Vagina (tissue), 2 donors: Measurements from ENCODE around the gene DGKE. TPM values are rescaled to one million over a fixed set of nuclear protein-coding genes. Genes with fewer than 3 reads are reported as not detected.

Experiments
- DNase-seq, 2 donors: peaks; one replicate each; pipeline ENCODE4 v3.0.0-alpha.2; 2017; ENCODE audit errors: extremely low spot score in 2 of 2
- H3K27ac ChIP-seq: fragments of 200-600 bp; sonication (generic); one replicate; pipeline ENCODE4 v1.5.1; 2019
- H3K27me3 ChIP-seq: fragments of 200-600 bp; sonication (generic); one replicate; pipeline ENCODE4 v1.5.1; 2019
- H3K36me3 ChIP-seq, 2 donors: fragments of 200-600 bp; sonication (generic); one replicate each; pipeline ENCODE4 v1.5.1; 2017 to 2019
- H3K4me1 ChIP-seq: fragments of 200-600 bp; sonication (generic); one replicate; pipeline ENCODE4 v1.5.1; 2019
- H3K4me3 ChIP-seq, 2 donors: fragments of 200-600 bp; sonication (generic); 1 replicate in 1 of 2; 2 replicates in 1 of 2; pipeline ENCODE4 v1.5.1; 2016 to 2019
- H3K9me3 ChIP-seq: fragments of 200-600 bp; sonication (generic); one replicate; pipeline ENCODE4 v1.5.1; 2019
- CTCF ChIP-seq, 3 experiments: fragments of 450-650 bp in 2 of 3; fragments of 200-600 bp in 1 of 3; sonication (generic) in 1 of 3; IDR thresholded peaks; one replicate each; pipeline ENCODE4 v1.5.1; 2017 to 2019; ENCODE audit warnings: antibody characterized with exemption in 3 of 3, mild to moderate bottlenecking in 2 of 3, moderate library complexity in 2 of 3
- POLR2A ChIP-seq, 2 donors: fragments of 450-650 bp; IDR thresholded peaks; one replicate each; pipeline ENCODE4 v1.6.1; 2017; ENCODE audit warnings: antibody characterized with exemption in 2 of 2, mild to moderate bottlenecking in 2 of 2, moderate library complexity in 2 of 2
- POLR2AphosphoS5 ChIP-seq, 2 donors: sonication (generic); formaldehyde crosslinking; IDR thresholded peaks; one replicate each; pipeline ENCODE4 v1.9.0; 2017; ENCODE audit warnings: antibody characterized with exemption in 2 of 2, mild to moderate bottlenecking in 2 of 2, low read depth in 1 of 2; ENCODE audit not compliant: insufficient read depth in 1 of 2
- intact Hi-C: fragments of 100-400 bp; cut with DNase I; formaldehyde crosslinking; loops from one replicate; pipeline ENCODE4 v1.15.1; 2023
- total RNA-seq: library from RNA; depleted of rRNA; stranded (reverse); fragments of >200 nt; gene quantifications from one replicate; pipeline ENCODE4 v1.2.3, GENCODE V29; 2016

Gene DGKE
- total RNA-seq, 1 donor from 2014 or later: 13.0 TPM

- H3K27ac ChIP-seq: no peak overlapping the region
- no peak for DNase-seq
- H3K4me3 ChIP-seq: no peak overlapping the region
- H3K9me3 ChIP-seq: no peaks in the 10 kb centered on the region
- no peaks in the 10 kb centered on the region for H3K36me3 ChIP-seq
- H3K27me3 ChIP-seq: no peaks in the 10 kb centered on the region
- H3K4me1 ChIP-seq: peaks cover 2% of the 10 kb centered on the region
- intact Hi-C loops: no loop called here
- TF ChIP-seq CTCF (IDR thresholded peaks at IDR 0.05) (no peak), POLR2AphosphoS5 (IDR thresholded peaks at IDR 0.05; ENCODE audit: insufficient read depth in 1 of 2, low read depth in 1 of 2) (no peak), POLR2A (IDR thresholded peaks at IDR 0.05) (no peak)
These were observed 41.7 kb upstream of the DGKE start for GRCh38 chr17:56792267-56792666.

- no peaks in the 10 kb centered on the region for H3K9me3 ChIP-seq
- intact Hi-C loops: no loop called here
- no peaks in the 10 kb centered on the region for H3K27me3 ChIP-seq
- TF ChIP-seq POLR2AphosphoS5 (IDR thresholded peaks at IDR 0.05; ENCODE audit: insufficient read depth in 1 of 2, low read depth in 1 of 2): no peak
- TF ChIP-seq POLR2A (IDR thresholded peaks at IDR 0.05): no peak
- TF ChIP-seq CTCF (IDR thresholded peaks at IDR 0.05): no peak
- no peak overlapping the region for H3K4me3 ChIP-seq
- no peak for DNase-seq
- no peak overlapping the region for H3K27ac ChIP-seq
- H3K4me1 ChIP-seq: no peaks in the 10 kb centered on the region
- H3K36me3 ChIP-seq: no peaks in the 10 kb centered on the region
These were observed 40.4 kb upstream of the DGKE start for GRCh38 chr17:56793531-56793930.

GRCh38 chr17:56793957-56794356 lies 40.0 kb upstream of the DGKE start:
- no peak for DNase-seq
- no peak overlapping the region for H3K4me3 ChIP-seq
- H3K27ac ChIP-seq: no peak overlapping the region
- intact Hi-C loops: no loop called here
- TF ChIP-seq POLR2A (IDR thresholded peaks at IDR 0.05): no peak
- no peak for TF ChIP-seq CTCF (IDR thresholded peaks at IDR 0.05)
- H3K4me1 ChIP-seq: no peaks in the 10 kb centered on the region
- no peaks in the 10 kb centered on the region for H3K9me3 ChIP-seq
- H3K36me3 ChIP-seq: no peaks in the 10 kb centered on the region
- H3K27me3 ChIP-seq: no peaks in the 10 kb centered on the region

- no peak for TF ChIP-seq POLR2AphosphoS5 (IDR thresholded peaks at IDR 0.05; ENCODE audit: insufficient read depth in 1 of 2, low read depth in 1 of 2)
- TF ChIP-seq CTCF (IDR thresholded peaks at IDR 0.05): no peak
- TF ChIP-seq POLR2A (IDR thresholded peaks at IDR 0.05): no peak
- Histone ChIP-seq H3K27ac (no peak overlapping the region), H3K36me3 (no peaks in the 10 kb centered on the region), H3K27me3 (no peaks in the 10 kb centered on the region), H3K4me1 (no peaks in the 10 kb centered on the region), H3K4me3 (no peak overlapping the region), H3K9me3 (no peaks in the 10 kb centered on the region)
- DNase-seq: no peak
- intact Hi-C loops: no loop called here
These were observed 38.6 kb upstream of the DGKE start for GRCh38 chr17:56795221-56795865.

- Histone ChIP-seq H3K27me3 (no peaks in the 10 kb centered on the region), H3K9me3 (no peaks in the 10 kb centered on the region), H3K27ac (no peak overlapping the region), H3K4me1 (no peaks in the 10 kb centered on the region), H3K4me3 (no peak overlapping the region), H3K36me3 (no peaks in the 10 kb centered on the region)
- DNase-seq: no peak
- TF ChIP-seq CTCF (IDR thresholded peaks at IDR 0.05) (no peak), POLR2AphosphoS5 (IDR thresholded peaks at IDR 0.05; ENCODE audit: insufficient read depth in 1 of 2, low read depth in 1 of 2) (no peak), POLR2A (IDR thresholded peaks at IDR 0.05) (no peak)
- intact Hi-C loops: no loop called here
These were observed 37.4 kb upstream of the DGKE start for GRCh38 chr17:56796536-56796935.
